GM18499 (cell line): ENCODE results near the gene PRR36.
"Not testable (repeated sequence)": the region's sequence is repeated elsewhere in the genome, so short reads cannot be mapped to it uniquely, and the experiment has no call there.

Experiments
- ATAC-seq: cut with Tn5 transposase; IDR thresholded peaks from one replicate; pipeline ENCODE4 v1.9.1; 2021; ENCODE audit warnings: moderate number of reproducible peaks; ENCODE audit not compliant: insufficient read depth, unreplicated experiment

The PRR36 gene

DNA sequence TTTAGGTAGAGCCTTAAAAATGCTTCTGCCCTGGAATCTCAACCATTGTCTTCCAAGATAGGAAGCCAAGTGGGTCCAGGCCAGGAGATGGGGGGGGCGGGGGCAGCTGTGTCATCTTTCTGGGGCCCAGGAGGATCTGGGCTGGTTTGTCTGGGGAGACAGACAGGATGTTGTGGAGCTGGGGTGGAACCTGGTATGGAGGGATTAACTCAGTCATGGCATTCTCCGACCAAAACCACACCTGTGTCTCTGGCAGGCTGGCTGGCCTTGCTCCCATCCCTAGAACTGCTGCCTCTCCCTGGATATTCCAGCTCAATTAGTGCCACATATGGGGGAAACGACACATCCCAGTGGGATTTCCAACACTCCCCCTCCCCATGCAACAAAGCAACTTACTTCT, 26.7 kb upstream of the PRR36 start:
- no peak for ATAC-seq

DNA sequence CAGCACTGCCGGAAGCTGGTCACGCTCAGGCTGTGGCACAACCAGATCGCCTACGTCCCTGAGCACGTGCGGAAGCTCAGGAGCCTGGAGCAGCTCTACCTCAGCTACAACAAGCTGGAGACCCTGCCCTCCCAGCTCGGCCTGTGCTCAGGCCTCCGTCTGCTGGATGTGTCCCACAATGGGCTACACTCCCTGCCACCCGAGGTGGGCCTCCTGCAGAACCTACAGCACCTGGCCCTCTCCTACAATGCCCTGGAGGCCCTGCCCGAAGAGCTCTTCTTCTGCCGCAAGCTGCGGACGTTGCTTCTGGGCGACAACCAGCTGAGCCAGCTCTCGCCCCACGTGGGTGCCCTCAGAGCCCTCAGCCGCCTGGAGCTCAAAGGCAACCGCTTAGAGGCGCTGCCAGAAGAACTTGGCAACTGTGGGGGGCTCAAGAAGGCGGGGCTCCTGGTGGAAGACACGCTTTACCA, 26.2 kb upstream of the PRR36 start:
- ATAC-seq, result no peak

DNA sequence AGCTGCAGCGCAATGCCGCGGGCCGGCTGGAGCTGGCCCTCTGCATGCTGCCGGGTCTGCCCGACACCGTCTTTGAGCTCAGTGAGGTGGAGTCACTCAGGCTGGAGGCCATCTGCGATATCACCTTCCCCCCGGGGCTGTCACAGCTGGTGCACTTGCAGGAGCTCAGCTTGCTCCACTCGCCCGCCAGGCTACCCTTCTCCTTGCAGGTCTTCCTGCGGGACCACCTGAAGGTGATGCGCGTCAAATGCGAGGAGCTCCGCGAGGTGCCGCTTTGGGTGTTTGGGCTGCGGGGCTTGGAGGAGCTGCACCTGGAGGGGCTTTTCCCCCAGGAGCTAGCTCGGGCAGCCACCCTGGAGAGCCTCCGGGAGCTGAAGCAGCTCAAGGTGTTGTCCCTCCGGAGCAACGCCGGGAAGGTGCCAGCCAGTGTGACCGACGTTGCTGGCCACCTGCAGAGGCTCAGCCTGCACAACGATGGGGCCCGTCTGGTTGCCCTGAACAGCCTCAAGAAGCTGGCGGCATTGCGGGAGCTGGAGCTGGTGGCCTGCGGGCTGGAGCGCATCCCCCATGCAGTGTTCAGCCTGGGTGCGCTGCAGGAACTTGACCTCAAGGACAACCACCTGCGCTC, 25.7 kb upstream of the PRR36 start:
- ATAC-seq, result no peak

DNA sequence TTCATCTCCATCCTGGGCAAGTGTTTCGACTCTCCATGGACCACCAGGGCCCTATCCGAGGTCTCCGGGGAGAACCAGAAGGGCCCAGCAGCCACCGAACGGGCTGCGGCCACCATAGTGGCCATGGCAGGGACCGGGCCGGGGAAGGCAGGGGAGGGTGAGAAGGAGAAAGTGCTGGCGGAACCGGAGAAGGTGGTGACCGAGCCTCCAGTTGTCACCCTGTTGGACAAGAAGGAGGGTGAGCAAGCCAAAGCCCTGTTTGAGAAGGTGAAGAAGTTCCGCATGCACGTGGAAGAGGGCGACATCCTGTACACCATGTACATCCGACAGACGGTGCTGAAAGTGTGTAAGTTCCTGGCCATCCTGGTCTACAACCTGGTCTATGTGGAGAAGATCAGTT, 24.8 kb upstream of the PRR36 start:
- ATAC-seq, result no peak

DNA sequence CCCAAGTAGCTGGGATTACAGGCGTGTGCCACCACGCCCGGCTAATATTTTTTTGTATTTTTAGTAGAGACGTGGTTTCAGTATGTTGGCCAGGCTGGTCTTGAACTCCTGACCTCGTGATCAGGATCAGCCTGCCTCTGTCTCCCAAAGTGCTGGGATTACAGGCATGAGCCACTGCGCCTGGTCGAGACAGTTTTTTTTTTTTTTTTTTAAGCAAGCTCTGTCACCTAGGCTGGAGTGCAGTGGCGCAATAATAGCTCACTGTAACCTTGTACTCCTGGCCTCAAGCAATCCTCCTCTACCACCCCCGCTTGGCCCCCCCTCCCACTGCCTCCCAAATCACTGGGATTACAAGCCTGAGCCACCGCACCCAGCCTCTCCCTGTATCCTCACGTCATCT, 23.1 kb upstream of the PRR36 start:
- ATAC-seq, result no peak

DNA sequence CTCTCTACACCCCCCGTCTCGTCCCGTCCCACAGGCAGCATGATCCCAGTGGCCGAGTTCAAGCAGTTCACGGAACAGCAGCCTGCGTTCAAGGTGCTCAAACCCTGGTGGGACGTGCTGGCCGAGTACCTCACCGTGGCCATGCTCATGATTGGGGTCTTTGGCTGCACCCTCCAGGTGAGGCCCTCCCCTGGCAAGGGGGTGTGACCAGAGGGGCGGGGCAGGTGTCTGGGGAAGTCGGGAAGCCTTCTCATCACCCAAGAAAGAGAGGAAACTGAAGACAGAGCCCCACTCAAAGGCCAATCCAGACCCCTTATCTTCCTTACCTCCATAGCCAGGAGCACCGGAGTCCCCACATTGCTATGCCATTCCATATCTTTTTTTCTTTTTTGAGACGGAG, 21.4 kb upstream of the PRR36 start:
- no peak for ATAC-seq

DNA sequence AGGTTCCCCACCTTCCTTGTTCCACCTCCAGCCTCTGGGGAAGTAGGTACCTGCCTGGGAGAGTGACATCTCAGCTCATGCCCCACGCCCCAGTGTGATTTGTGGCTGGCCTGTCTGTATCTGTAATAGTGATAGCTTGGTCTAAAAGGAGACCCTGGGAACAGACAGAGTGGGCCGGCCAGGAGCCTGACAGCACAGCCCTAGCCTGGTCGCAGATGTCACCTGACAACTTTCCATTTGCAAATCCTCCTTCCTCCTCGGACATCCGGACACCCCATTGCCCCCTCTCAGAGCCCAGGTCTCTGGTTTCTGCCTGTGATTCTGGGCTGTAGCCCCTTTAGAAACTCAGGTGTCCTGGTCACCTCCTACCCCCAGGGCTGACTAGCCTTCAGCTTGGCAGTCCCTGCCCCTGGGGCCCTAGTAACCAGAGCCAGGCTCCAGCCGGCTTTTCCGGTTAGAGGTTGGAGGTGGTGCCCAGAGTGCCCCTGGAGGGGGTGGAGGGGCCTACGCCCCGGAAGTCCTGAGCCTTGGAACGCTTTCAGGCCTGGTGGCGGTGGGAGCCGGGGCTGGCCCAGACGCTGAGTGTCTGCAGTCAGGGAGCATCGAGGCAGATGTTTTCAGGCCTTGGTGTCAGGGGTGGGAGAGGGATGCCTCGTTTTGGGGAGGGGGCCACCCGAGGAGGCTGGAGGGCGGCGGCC, 20.6 kb upstream of the PRR36 start:
- no peak for ATAC-seq

DNA sequence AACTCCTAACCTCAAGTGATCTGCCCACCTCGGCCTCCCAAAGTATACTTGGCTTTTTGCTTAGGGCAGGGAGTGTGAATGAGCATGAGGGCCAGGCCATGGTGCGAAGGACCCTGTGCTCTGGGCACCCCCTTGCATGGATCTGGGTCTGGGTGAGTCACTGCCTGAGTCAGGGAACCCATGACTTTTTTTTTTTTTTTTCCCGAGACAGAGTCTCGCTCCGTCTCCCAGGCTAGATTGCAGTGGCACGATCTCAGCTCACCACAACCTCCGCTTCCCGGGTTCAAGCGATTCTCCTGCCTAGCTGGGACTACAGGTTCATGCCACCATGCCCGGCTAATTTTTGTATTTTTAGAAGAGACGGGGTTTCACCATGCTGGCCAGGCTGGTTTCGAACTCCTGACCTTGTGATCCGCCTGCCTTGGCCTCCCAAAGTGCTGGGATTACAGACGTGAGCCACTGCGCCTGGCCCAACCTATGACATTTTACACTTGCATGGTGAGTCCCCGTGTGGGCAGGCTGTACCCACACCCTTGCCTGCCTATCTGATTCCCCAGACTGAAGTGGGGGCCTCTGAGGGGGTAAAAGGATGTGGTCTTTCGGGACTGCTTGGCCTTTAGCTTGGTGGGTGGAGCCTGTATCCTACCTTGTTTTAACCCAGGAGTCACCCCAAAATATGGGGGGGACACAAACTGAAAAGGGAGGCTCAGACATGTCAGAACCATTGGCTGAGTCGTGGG, 19.3 kb upstream of the PRR36 start:
- not testable (repeated sequence) for ATAC-seq

DNA sequence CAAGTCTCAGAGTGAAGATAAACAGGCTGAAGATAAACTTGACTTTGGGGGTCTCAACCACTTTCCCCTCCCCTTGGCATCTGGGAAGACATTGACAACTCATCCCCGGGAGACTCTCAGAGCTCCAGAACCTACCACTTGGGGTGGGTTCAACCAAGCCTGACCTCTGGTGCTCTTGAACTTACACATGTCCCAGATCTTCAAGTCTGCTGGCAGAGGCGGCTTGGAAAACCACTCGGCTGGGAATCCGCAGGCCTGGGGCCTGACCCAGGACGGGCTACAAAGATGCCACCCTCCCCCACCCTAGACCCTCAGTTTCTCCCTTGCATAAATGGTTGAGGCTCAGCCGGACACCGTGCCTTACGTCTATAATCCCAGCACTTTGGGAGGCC, 14.6 kb upstream of the PRR36 start:
- ATAC-seq, result no peak

DNA sequence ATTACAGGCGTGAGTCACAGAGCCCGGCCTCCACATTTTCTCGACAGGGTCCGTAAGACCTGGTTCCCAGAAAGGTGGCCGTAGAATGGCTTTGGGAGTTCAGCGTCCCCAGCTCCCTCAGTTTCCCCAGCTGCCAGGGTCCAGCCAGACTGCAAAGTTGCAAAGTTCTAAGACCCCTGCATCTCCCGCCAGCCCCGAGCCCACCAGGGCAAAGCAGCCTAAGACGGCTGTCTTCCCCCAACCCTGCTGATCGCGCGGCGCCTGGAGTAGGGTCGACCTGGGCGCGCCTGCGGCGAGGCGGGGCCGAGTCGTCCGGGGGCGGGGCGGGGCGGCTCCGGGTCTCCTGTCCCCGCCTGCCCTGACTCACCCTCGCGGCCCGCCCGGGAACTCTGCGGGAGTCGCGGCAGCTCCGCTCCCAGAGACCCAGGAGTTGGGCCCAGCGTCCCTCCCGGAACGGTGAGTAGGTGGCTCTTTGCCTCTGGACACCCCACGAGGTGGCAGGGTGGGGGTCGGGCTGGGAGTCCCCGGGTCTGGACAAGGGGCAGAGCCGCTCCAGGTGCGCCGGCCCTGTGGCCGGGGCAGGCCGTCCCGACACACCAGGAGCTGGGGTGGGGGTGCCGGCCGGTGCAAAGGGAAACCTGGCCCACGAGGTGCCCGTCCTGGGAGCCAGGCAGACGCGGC, 14.1 kb upstream of the PRR36 start, which contains the start of gene LRRC8E:
TSS of gene LRRC8E (plus strand) at position 366 of the 681 bp plus-strand sequence. CDS start 7,094 bp downstream, outside the sequence.
- no peak for ATAC-seq

DNA sequence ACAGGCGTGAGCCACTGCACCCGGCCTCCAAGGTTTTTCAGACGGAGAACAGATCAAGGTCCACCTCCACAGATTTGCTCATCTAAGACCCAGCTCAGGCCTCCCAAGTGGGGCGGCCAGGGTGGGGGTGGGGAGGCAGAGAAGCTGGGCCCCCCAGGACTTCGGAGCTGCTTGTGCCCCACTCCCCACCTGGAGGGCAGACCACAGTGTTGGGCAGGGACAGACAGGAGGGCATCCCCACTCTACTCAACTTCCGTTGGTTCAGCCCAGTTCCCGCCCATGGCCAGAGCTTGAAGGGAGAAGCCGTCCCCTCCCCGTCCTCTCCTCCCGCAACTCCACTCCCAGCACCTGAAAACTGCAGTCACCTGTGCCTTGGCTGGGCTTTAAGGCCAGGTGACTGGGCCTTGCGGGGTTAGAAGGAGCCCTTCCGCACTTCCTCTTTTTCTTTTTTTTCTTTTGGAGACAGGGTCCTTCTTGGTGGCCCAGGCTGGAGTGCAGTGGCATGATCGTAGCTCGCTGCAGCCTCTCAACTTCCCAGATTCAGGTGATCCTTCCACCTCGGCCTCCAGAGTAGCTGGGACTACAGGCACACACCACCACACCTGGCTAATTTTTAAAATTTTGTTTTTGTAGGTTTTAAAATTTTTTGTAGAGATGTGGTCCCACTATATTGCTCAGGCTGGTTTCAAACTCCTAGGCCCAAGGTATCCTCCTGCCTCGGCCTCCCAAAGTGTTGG, 13.4 kb upstream of the PRR36 start:
- no peak for ATAC-seq

DNA sequence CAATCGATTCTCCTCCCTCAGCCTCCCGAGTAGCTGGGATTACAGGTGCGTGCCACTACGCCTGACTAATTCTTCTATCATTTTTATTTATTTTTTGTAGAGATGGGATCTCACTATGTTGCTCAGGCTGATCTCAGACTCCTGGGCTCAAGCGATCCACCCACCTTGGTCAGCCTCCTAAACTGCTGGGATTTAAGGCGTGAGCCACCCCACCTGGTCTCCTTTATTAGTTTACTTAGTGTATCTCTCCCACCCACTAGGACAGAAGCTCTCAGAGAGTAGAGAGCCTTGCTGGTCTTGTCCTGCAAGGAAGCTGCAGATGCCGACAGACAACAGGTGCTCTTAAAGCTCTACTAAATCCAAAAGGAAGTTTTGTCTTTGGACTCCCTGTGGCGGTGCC, 11.6 kb upstream of the PRR36 start:
- no peak for ATAC-seq

DNA sequence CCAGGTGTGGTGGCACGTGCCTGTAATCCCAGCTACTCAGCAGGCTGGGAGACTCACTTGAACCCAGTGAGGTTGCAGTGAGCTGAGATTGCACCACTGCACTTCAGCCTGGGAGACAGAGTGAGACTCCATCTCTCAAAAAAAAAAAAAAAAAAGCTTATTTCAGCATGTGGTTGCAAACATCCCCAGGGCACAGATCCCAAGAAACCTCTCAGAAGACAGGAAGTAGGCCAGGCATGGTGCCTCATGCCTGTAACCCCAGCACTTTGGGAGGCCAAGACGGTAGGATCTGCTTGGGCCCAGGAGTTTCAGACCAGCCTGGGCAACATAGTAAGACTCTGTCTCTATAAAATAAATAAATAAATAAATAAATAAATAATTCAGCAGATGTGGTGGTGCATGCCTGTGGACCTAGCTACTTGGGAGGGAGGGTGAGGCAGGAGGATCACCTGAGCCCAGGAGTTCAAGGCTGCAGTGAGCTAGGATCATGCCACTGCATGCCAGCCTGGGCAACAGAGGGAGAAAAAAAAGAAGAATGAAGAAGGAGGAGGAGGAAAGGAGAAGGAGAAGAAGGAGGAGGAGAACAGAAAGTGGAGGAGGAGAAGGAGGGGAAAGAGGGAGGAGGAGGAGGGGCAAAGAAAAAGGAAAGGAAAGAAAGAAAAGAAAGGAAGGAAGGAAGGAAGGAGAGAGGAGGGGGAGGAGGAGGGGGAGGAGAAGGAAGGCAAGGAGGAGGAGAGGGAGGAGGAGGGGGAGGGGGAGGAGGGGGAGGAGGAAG, 9.8 kb upstream of the PRR36 start:
- no peak for ATAC-seq

DNA sequence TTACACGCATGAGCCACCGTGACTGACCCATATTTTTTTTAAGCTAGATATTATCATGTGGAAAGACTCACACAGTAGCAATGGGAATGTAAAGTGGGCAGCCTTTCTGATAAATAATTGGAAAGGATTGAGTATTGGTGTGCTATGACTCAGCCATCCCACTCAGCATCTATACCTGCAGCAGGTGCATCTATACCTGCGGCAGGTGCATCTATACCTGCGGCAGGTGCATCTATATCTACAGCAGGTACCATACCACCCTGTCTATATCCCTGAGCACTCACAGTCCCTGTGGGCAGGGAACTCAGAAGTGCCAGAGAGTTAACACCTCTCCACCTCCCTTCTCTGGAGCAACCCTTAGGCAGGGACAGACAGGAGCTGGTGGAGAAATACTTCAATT, 8.9 kb upstream of the PRR36 start:
- ATAC-seq, result no peak

DNA sequence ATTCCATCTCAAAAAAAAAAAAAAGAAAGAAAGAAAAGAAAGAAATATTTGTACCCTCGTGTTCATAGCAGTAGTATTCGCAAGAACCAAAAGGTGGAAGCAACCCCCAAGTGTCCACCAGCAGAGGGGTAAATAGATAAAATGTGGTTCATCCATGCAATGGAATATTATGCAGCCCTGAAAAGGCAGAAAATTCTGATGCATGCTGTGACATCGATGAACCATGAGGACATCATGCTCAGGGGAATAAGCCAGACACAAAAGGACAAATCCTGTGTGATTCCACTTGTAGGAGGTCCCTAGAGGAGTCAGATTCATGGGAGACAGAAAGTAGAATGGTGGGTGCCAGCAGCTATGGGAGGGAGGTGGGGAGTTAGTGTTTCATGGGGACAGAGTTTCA, 7.7 kb upstream of the PRR36 start:
- no peak for ATAC-seq

DNA sequence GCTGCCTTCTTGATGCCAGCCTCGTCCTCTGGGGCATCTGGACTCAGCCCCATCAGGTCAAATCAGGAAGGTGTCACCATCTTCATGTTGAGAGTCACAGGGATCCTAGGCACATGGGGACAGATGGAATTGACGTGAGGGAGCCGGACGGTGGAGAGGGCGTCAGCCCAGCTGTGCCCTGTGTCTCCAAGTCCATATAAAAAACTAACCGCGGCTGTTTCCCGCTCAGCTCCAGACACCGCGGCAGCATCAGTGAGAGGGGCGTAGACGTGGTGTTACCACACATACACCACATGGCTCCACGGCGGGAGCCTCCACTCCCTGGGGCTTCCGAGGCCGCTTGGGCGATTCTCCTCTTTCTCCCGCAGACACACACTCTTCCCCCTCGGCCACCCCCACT, 5.6 kb upstream of the PRR36 start:
- ATAC-seq, result no peak

DNA sequence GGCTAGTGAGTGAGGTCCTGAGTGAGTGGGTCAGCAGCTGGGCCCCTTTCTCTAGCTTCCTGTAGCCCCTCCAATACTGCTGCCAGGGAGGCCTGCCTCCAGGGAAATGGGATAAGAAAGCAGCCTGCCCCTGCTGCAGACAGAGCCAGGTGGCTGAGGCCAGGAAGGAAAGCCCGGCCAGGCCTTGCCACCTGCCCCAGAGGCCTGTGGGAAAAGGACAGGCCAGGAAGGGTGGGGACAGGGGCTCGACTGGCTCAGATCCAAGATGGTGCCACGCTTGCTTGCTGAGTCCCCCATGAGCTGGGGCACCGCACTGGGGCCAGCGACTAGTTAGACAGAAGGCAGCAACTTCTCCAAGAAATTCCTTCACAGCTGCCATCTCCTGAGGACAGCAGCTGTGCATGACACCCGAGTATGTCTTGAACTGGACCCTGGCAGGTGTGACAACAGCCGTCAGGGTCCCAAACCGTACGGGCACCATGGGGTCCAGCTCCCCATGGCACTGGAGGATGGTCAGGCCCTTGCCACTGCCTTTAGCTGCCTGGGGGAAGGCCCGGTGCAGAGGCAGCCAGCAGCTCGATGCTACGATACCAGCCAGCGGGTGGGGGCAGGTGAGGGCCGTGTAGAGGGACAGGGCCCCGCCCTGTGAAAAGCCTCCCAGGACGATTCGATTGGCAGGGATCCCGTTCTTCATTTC, 5.1 kb upstream of the PRR36 start:
- no peak for ATAC-seq

DNA sequence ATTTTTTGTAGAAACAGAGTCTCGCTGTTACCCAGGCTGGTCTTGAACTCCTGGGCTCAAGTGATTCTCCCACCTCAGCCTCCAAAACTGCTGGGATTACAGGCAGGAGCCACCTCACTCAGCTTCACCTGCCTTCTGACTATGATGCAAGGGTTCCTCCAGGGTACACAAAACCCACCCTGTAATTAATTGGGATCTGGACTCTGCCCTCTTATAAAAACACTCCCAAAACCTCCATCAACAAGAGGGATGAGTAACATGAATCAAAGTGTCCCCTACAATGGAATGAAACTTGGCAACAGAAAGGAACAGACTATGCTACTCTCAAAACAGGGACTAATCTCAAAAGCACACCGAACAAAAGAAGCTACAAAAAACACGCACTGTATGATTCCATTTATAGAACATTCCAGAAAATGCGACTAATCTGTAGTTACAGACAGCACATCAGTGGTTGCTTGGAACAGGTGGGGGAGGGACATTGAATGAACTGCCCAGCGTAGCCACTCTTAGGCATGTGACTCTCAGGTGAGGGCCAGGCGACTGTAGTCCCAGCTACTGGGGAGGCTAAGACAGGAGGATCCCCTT, 3.2 kb upstream of the PRR36 start:
- ATAC-seq, result no peak

DNA sequence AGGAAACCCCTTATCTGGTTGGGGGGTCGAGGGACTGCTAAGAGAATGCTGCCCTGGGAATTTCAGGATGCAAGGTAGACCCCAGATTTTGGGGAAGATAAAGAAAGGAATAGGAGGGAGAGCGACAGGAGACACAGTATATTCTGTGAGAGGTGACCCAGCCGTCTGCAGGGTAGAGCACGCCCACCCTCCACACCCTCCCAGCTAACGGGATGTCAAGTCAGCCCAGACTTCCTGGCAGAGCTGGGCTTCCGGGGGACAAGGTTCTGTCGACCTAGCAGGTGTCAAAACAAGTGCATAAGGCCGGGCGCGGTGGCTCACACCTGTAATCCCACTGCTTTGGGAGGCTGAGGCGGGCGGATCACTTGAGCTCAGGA, 695 bp upstream of the PRR36 start:
- no peak for ATAC-seq
